GM06990 (cell line): ENCODE measurements around the gene BEGAIN.

Experiments used
- DNase-seq: peaks from one replicate; pipeline ENCODE4 v3.0.0-alpha.2; 2011; ENCODE audit not compliant: insufficient read length; ENCODE audit errors: extremely low read depth
- H3K27me3 ChIP-seq: replicated peaks from 2 replicates; pipeline ENCODE4 v1.6.0; 2011; ENCODE audit warnings: low read length; ENCODE audit not compliant: control insufficient read depth, insufficient read depth
- H3K36me3 ChIP-seq: 2 replicates; pipeline ENCODE4 v1.5.1; 2011; ENCODE audit warnings: low read length; ENCODE audit not compliant: control insufficient read depth, insufficient read depth
- H3K4me3 ChIP-seq: replicated peaks from 2 replicates; pipeline ENCODE4 v1.5.1; 2011; ENCODE audit warnings: low read depth, mild to moderate bottlenecking, control low read depth, low read length
- TF ChIP-seq, protein P1 (sequence below): IDR thresholded peaks from 2 replicates; pipeline ENCODE4 v1.5.1; 2011; ENCODE audit warnings: low read length, control low read depth, mild to moderate bottlenecking, inconsistent platforms; ENCODE audit not compliant: insufficient read depth, poor library complexity, severe bottlenecking

The BEGAIN gene

DNA sequence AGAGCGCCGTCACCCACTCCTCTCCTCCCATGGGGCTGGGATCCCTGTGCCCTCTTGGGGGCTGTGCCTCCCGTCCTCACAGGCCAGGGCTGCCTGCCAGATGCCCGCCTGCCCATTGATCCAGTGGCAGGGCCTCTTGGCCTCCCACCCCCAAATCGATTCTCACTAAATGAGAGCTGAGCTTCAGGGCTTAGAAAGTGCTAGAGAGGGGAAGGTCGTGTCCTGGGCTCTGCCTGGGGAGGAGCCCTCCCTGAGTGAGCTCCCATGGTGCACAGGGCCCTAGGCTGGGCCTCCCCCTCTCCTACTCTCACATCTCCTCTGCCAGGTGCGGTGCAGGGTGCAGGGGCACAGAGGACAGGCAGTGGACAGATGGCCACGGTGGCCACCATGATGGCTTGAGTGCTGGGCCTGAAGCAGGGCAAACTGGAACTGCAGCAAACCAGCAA is 9.2 kb downstream of the BEGAIN start:
- Histone ChIP-seq H3K4me3 (no peak overlapping the region), H3K27me3 (peaks cover 2% of the 10 kb centered on the region), H3K36me3 (no peaks in the 10 kb centered on the region)
- TF ChIP-seq, protein P1, sequence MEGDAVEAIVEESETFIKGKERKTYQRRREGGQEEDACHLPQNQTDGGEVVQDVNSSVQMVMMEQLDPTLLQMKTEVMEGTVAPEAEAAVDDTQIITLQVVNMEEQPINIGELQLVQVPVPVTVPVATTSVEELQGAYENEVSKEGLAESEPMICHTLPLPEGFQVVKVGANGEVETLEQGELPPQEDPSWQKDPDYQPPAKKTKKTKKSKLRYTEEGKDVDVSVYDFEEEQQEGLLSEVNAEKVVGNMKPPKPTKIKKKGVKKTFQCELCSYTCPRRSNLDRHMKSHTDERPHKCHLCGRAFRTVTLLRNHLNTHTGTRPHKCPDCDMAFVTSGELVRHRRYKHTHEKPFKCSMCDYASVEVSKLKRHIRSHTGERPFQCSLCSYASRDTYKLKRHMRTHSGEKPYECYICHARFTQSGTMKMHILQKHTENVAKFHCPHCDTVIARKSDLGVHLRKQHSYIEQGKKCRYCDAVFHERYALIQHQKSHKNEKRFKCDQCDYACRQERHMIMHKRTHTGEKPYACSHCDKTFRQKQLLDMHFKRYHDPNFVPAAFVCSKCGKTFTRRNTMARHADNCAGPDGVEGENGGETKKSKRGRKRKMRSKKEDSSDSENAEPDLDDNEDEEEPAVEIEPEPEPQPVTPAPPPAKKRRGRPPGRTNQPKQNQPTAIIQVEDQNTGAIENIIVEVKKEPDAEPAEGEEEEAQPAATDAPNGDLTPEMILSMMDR = no peak
- DNase-seq = no peak

GRCh38 chr14:100577321-100577985 is 9.8 kb downstream of the BEGAIN start:
- H3K4me3 ChIP-seq = no peak overlapping the region
- H3K36me3 ChIP-seq = no peaks in the 10 kb centered on the region
- TF ChIP-seq, protein P1 = no peak
- no peak for DNase-seq
- no peaks in the 10 kb centered on the region; the same call in 1 of the 2 replicates for H3K27me3 ChIP-seq

GRCh38 chr14:100576091-100577085 is 10.8 kb downstream of the BEGAIN start:
- DNase-seq = no peak
- no peaks in the 10 kb centered on the region for H3K36me3 ChIP-seq
- H3K4me3 ChIP-seq = no peak overlapping the region
- TF ChIP-seq, protein P1 = no peak
- H3K27me3 ChIP-seq = no peaks in the 10 kb centered on the region; the same call in 1 of the 2 replicates

DNA sequence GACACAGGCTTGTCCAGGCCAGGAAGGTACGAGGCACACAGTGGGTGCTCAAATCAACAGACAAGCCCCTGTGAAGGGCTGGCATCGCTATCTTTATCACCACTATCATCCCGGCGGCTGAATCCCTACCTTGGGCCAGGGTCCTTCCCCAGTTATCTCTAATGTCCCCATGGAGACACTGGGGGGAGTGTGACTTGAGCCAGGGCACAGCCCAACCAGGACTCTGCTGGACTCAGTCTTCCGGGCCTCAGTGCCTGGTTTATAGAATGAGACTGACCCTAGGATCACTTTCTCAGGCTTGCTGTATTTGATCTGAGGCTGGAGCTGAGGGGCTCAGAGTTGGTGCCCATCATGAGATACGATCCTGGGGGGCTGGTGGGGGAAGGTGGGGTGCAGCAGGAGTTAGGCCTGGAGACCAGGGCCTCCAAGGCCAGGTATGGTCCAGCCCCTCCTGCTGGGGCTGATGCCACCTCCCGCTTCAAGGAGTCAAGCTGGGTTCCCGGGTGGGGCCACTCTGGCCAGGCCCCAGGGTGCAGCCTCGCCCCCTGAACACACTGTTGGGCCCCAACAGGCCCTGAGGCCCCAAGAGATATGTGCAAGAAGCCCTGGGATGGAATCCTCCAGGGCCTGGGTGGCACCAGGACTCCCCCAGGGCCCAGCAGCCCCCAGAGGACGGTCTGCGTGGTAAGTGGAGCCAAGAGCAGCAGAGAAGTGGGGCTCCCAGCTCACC is 11.8 kb downstream of the BEGAIN start:
- DNase-seq = no peak
- no peak overlapping the region for H3K4me3 ChIP-seq
- no peaks in the 10 kb centered on the region; the same call in 1 of the 2 replicates for H3K27me3 ChIP-seq
- H3K36me3 ChIP-seq = no peaks in the 10 kb centered on the region
- TF ChIP-seq, protein P1 = no peak

DNA sequence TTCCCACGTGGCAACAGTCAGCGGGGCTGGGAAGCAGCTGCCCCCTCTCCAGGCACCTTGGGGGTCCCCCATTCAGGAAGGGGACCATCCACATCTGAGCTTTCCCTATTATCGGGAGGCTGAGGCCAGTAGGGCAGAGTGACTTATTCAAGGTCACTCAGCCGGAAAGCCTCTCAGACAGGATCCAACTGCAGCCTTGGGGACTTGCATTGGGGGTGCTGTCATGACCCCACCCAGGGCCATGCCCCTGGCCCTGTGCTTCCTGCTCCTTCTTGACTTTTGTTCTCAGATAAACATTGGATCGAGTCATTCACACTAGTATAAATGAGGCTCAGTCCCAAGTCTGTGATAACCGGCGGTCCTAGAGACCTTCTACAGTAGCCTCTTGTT is 12.6 kb downstream of the BEGAIN start:
- no peaks in the 10 kb centered on the region; the same call in 1 of the 2 replicates for H3K27me3 ChIP-seq
- TF ChIP-seq, protein P1 = no peak
- DNase-seq = no peak
- H3K36me3 ChIP-seq = no peaks in the 10 kb centered on the region
- no peak overlapping the region for H3K4me3 ChIP-seq
